MM.1S (cell line): ENCODE measurements around the gene FLYWCH1.

Source experiments
- EZH2 ChIP-seq: fragments of 300-600 bp; sonication (generic); optimal IDR thresholded peaks from 2 replicates; pipeline ENCODE3; 2017; ENCODE audit warnings: low read depth, mild to moderate bottlenecking, antibody characterized with exemption, low read length, mixed read lengths
- EZH2phosphoT487 ChIP-seq: fragments of 300-600 bp; sonication (generic); IDR thresholded peaks from 2 replicates; pipeline ENCODE4 v1.6.1; 2018; ENCODE audit warnings: antibody characterized with exemption, low read length
- TF ChIP-seq, protein P1 (sequence below): fragments of 300-600 bp; sonication (generic); IDR thresholded peaks from 2 replicates; pipeline ENCODE4 v1.5.1; 2016; ENCODE audit warnings: antibody characterized with exemption, low read length, mixed read lengths

- TF ChIP-seq, protein P1, sequence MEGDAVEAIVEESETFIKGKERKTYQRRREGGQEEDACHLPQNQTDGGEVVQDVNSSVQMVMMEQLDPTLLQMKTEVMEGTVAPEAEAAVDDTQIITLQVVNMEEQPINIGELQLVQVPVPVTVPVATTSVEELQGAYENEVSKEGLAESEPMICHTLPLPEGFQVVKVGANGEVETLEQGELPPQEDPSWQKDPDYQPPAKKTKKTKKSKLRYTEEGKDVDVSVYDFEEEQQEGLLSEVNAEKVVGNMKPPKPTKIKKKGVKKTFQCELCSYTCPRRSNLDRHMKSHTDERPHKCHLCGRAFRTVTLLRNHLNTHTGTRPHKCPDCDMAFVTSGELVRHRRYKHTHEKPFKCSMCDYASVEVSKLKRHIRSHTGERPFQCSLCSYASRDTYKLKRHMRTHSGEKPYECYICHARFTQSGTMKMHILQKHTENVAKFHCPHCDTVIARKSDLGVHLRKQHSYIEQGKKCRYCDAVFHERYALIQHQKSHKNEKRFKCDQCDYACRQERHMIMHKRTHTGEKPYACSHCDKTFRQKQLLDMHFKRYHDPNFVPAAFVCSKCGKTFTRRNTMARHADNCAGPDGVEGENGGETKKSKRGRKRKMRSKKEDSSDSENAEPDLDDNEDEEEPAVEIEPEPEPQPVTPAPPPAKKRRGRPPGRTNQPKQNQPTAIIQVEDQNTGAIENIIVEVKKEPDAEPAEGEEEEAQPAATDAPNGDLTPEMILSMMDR, result no peak
- TF ChIP-seq EZH2, result no peak
- no peak for TF ChIP-seq EZH2phosphoT487
These were observed 28.9 kb upstream of the FLYWCH1 start, which contains the start of gene FLYWCH2 for GRCh38 chr16:2882650-2883457.
